ENCODE data around the gene SYPL1.
A peak's percentile ranks its signal among the peaks of the same experiment; 100 is the strongest.

SYPL1 gene

GRCh38 chr7:106120500-106120899 is 8.4 kb upstream of the SYPL1 start:
- no peak overlapping the region for H3K27ac ChIP-seq
- TF ChIP-seq CTCF (IDR thresholded peaks at IDR 0.05) = no peak
- no peak for TF ChIP-seq ZFX (IDR thresholded peaks at IDR 0.05; ENCODE audit: borderline replicate concordance)

- no peak overlapping the region for H3K27ac ChIP-seq
- TF ChIP-seq ZFX (IDR thresholded peaks at IDR 0.05; ENCODE audit: borderline replicate concordance) (no peak), CTCF (IDR thresholded peaks at IDR 0.05) (no peak)
Observed at GRCh38 chr7:106119719-106120118, 7.6 kb upstream of the SYPL1 start.

GRCh38 chr7:106117786-106118544 is 5.9 kb upstream of the SYPL1 start:
- no peak for TF ChIP-seq ZFX (IDR thresholded peaks at IDR 0.05; ENCODE audit: borderline replicate concordance)
- TF ChIP-seq CTCF (IDR thresholded peaks at IDR 0.05) = no peak

GRCh38 chr7:106116161-106116704 is 4.1 kb upstream of the SYPL1 start:
- TF ChIP-seq ZFX (IDR thresholded peaks at IDR 0.05; ENCODE audit: borderline replicate concordance) = no peak
- TF ChIP-seq CTCF (IDR thresholded peaks at IDR 0.05) = no peak
- H3K27ac ChIP-seq = no peak overlapping the region

More at GRCh38 chr7:106117786-106118544, 5.9 kb upstream of the SYPL1 start:
- H3K27ac ChIP-seq = no peak overlapping the region

GRCh38 chr7:106114716-106115383 is 2.7 kb upstream of the SYPL1 start:
- no peak overlapping the region for H3K27ac ChIP-seq
- TF ChIP-seq ZFX (IDR thresholded peaks at IDR 0.05; ENCODE audit: borderline replicate concordance) (no peak), CTCF (IDR thresholded peaks at IDR 0.05) (no peak)

GRCh38 chr7:106112972-106113421 is 885 bp upstream of the SYPL1 start:
- H3K27ac ChIP-seq = peak overlapping the region; percentile 95
- TF ChIP-seq CTCF (IDR thresholded peaks at IDR 0.05) = no peak
- no peak for TF ChIP-seq ZFX (IDR thresholded peaks at IDR 0.05; ENCODE audit: borderline replicate concordance)
